Ovary (tissue), 9 donors: ENCODE measurements around the gene TMX4. TPM values are rescaled to one million over a fixed set of nuclear protein-coding genes. Genes with fewer than 3 reads are reported as not detected.

Source experiments
- DNase-seq, 5 donors: peaks; one replicate each; pipeline ENCODE4 v3.0.0-alpha.2; 2019 to 2020
- H3K27ac ChIP-seq, 2 donors: fragments of 200-600 bp; one replicate each; pipeline versions ENCODE4 v1.5.1 to v1.8.0; 2019 to 2022
- H3K27me3 ChIP-seq: fragments of 200-600 bp; one replicate; pipeline ENCODE4 v1.8.0; 2022
- H3K36me3 ChIP-seq: fragments of 200-600 bp; sonication (generic); one replicate; pipeline ENCODE4 v1.5.1; 2019
- H3K4me1 ChIP-seq: one replicate; pipeline ENCODE4 v1.8.1; 2013; ENCODE audit warnings: mild to moderate bottlenecking, moderate library complexity; ENCODE audit not compliant: insufficient read depth
- H3K4me3 ChIP-seq: fragments of 200-600 bp; sonication (generic); one replicate; pipeline ENCODE4 v1.5.1; 2017
- H3K9me3 ChIP-seq, 2 donors: fragments of 200-600 bp in 1 of 2; sonication (generic) in 1 of 2; one replicate each; pipeline versions ENCODE4 v1.5.1 to v1.8.1; 2013 to 2019; ENCODE audit warnings: mild to moderate bottlenecking in 1 of 2, moderate library complexity in 1 of 2
- EP300 ChIP-seq: sonication (generic); formaldehyde crosslinking; IDR thresholded peaks from one replicate; pipeline ENCODE4 v1.6.1; 2017; ENCODE audit warnings: antibody characterized with exemption
- POLR2A ChIP-seq: fragments of 450-650 bp; IDR thresholded peaks from one replicate; pipeline ENCODE4 v1.6.1; 2017; ENCODE audit warnings: antibody characterized with exemption, mild to moderate bottlenecking, moderate library complexity
- WGBS, 3 donors: extraction: QIAGEN DNeasy Blood & Tissue Kit in 1 of 3; methylation state at CpG; one replicate each; pipeline versions ENCODE4 v1.1.5 to v1.1.7; 2013 to 2017; 5-methylcytosine and 5-hydroxymethylcytosine counted together
- intact Hi-C, 4 donors: fragments of 100-400 bp; cut with DNase I; formaldehyde crosslinking; loops; one replicate each; pipeline versions ENCODE4 v1.11.0 to v1.15.1; 2022 to 2023
- polyA plus RNA-seq, 2 donors: library from polyadenylated mRNA; stranded (reverse); fragments of 200-250 nt in 1 of 2; fragments of 350-450 nt in 1 of 2; fragmentation: Illumina TruSeq in 1 of 2; extraction: RNeasy Lipid Tissue Mini Kit (QIAGEN cat#74804) in 1 of 2; gene quantifications; one replicate each; pipeline ENCODE4 v1.2.3, GENCODE V29; 2013 to 2014
- total RNA-seq, 7 donors: library from RNA; depleted of rRNA in 2 of 7; stranded (reverse); fragments of >200 nt in 2 of 7; fragmentation: NEBNext Ultra II Directional in 3 of 7; extraction: Animal tissue kit (Norgen Biotek cat#: 25700) in 3 of 7; gene quantifications; one replicate each; pipeline versions ENCODE4 v1.1.0 to v1.2.4, GENCODE V29; 2016 to 2023
- TF ChIP-seq, protein P1 (sequence below), 3 donors: fragments of 450-650 bp in 2 of 3; fragments of 200-600 bp in 1 of 3; IDR thresholded peaks; one replicate each; pipeline versions ENCODE4 v1.5.1 to v1.8.0; 2016 to 2022; ENCODE audit warnings: antibody characterized with exemption in 3 of 3, mild to moderate bottlenecking in 1 of 3
- donor health status: DM: no; HTN: no; CAD: no; lungs with moderate emphysema.
- donor health status: DM: no; HTN: no; CAD: no.
- donor health status: Bipolar disorder and iron deficiency.
- donor health status: DM: yes; HTN: yes; CAD: no.
- donor health status: DM: no; HTN: no; CAD: no.
- donor health status: DM: yes; HTN: yes; CAD: no.

Gene TMX4
- total and polyA plus RNA-seq, 9 donors: 26.6 to 103 (median 66.9) TPM

GRCh38 chr20:7943891-7944290, 75.7 kb downstream of the TMX4 start:
- H3K9me3 ChIP-seq: no peaks in the 10 kb centered on the region
- H3K27me3 ChIP-seq: no peaks in the 10 kb centered on the region
- H3K4me1 ChIP-seq: no peaks in the 10 kb centered on the region
- no peak for DNase-seq
- H3K36me3 ChIP-seq: no peaks in the 10 kb centered on the region
- intact Hi-C loops: no loop called here
- 33 to 39% (median 34%) methylated on average over 2 of the region's 2 CpGs for WGBS, 3 donors
- H3K27ac ChIP-seq: no peak overlapping the region
- TF ChIP-seq POLR2A: no peak
- TF ChIP-seq, protein P1, sequence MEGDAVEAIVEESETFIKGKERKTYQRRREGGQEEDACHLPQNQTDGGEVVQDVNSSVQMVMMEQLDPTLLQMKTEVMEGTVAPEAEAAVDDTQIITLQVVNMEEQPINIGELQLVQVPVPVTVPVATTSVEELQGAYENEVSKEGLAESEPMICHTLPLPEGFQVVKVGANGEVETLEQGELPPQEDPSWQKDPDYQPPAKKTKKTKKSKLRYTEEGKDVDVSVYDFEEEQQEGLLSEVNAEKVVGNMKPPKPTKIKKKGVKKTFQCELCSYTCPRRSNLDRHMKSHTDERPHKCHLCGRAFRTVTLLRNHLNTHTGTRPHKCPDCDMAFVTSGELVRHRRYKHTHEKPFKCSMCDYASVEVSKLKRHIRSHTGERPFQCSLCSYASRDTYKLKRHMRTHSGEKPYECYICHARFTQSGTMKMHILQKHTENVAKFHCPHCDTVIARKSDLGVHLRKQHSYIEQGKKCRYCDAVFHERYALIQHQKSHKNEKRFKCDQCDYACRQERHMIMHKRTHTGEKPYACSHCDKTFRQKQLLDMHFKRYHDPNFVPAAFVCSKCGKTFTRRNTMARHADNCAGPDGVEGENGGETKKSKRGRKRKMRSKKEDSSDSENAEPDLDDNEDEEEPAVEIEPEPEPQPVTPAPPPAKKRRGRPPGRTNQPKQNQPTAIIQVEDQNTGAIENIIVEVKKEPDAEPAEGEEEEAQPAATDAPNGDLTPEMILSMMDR (IDR thresholded peaks at IDR 0.05): no peak
- no peak for TF ChIP-seq EP300
- no peak overlapping the region for H3K4me3 ChIP-seq

DNA sequence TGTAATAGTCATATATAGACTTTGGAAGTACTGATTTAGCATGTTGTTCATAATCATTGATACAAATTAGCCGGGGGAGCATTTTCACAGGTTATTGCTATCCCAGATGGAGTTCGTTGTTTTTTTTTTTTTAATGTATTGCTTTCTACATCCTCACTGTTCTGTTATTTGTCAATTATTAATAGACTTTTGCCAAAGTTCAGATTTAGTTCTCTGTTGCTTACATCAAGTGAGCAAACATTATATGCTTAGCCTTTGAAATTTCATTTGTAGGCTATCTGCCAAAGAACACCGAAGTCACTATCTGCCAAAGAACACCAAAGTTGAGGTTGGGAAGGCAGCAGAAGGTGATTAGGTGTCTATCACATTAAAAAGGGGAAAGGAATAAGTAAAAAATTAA, 79.2 kb downstream of the TMX4 start, which contains the start of gene HAO1:
HAO1 (minus strand) TSS at position 118 of the 400 bp plus-strand sequence; CDS start at position 82, 36 bp downstream.
- intact Hi-C loops: no loop called here
- H3K4me1 ChIP-seq: no peaks in the 10 kb centered on the region
- H3K27ac ChIP-seq: no peak within 1 kb of the TSS
- TF ChIP-seq, protein P1 (IDR thresholded peaks at IDR 0.05): no peak
- TF ChIP-seq EP300: no peak
- no peak for TF ChIP-seq POLR2A
- WGBS, 3 donors: 83 to 84% (median 83%) methylated on average over 3 of the region's 3 CpGs
- no peaks in the 10 kb centered on the region for H3K9me3 ChIP-seq
- H3K4me3 ChIP-seq: no peak within 1 kb of the TSS
- H3K36me3 ChIP-seq: no peaks in the 10 kb centered on the region
- DNase-seq: no peak
- no peaks in the 10 kb centered on the region for H3K27me3 ChIP-seq

DNA sequence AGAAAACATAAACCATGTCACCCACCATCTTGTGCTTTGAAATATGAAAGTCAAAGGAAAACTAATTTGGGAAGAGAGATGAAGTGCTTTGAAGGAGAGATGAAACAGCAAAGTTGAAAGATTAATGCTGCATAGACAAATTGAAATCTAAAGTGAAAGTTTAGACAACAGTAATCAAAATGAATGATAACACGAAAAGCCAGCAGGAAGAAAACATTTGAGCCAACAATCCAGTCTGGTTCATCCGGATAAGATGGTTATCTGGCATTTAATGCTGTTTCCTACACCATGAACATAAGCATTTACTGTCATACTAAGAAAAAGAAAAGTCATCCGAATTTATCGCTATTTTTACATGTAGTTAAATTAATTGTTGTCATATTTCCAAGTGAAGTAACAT, 79.9 kb downstream of the TMX4 start:
- no peak for DNase-seq
- WGBS, 3 donors: 63 to 66% (median 63%) methylated on average over 4 of the region's 4 CpGs
- Histone ChIP-seq H3K9me3 (no peaks in the 10 kb centered on the region), H3K4me3 (no peak overlapping the region), H3K27me3 (no peaks in the 10 kb centered on the region), H3K36me3 (no peaks in the 10 kb centered on the region), H3K27ac (no peak overlapping the region), H3K4me1 (no peaks in the 10 kb centered on the region)
- intact Hi-C loops: no loop called here
- TF ChIP-seq EP300 (no peak), POLR2A (no peak)
- TF ChIP-seq, protein P1 (IDR thresholded peaks at IDR 0.05): no peak

DNA sequence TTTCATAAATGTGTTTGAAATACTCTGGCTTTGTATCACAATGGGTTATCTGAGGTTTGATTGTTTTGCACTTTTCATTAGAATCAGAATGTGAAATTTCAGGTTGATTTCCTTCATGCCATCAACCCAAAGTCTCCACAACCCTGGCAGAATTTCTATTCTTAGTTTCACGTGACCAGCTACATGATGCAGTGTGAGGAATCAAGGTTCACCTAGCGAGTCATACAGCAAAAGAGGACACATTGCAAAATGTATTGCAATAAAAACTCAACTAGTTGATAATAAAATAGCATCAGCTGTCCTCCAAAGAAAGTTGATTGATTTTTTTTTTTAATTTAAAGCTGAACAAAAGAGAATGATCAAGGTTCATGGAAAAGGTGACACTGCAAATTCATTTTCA, 81.5 kb downstream of the TMX4 start:
- no peaks in the 10 kb centered on the region for H3K4me1 ChIP-seq
- DNase-seq: no peak
- H3K27me3 ChIP-seq: no peaks in the 10 kb centered on the region
- intact Hi-C loops: no loop called here
- H3K4me3 ChIP-seq: no peak overlapping the region
- H3K27ac ChIP-seq: no peak overlapping the region
- H3K9me3 ChIP-seq: no peaks in the 10 kb centered on the region
- TF ChIP-seq EP300 (no peak), POLR2A (no peak)
- TF ChIP-seq, protein P1 (IDR thresholded peaks at IDR 0.05): no peak
- whole genome bisulfite sequencing, 3 donors: 76 to 93% (median 82%) methylated on average over 2 of the region's 2 CpGs
- no peaks in the 10 kb centered on the region for H3K36me3 ChIP-seq

DNA sequence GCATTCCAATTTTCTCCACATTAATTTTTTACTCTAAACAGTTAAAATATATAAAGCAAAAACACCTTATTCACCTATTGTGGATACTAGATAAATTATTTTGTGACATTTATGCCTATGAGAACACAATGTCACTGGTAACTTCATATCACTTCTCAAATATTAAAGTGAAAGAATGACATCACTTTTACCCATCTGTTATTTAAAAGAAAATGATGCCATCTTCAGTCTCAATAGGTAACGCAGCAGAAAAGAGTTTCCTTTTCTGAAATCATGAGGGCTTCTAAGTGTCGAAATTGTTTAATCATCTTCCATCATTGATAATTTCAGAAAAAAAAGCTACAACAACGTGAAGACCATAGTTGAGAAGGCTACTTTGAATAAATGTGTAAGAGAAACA, 82.2 kb downstream of the TMX4 start:
- Histone ChIP-seq H3K4me3 (no peak overlapping the region), H3K27ac (no peak overlapping the region), H3K9me3 (no peaks in the 10 kb centered on the region), H3K27me3 (no peaks in the 10 kb centered on the region), H3K36me3 (no peaks in the 10 kb centered on the region), H3K4me1 (no peaks in the 10 kb centered on the region)
- no peak for DNase-seq
- TF ChIP-seq EP300 (no peak), POLR2A (no peak)
- TF ChIP-seq, protein P1 (IDR thresholded peaks at IDR 0.05): no peak
- intact Hi-C loops: no loop called here
- WGBS, 3 donors: 82 to 87% (median 83%) methylated on average over 3 of the region's 3 CpGs
